ENCODE results near the gene WTAP. TPM values are rescaled to one million over a fixed set of nuclear protein-coding genes. Genes with fewer than 3 reads are reported as not detected.

Gene WTAP
- total RNA-seq, 4 donors from 2014 or later = 83.6 to 132 (median 119) TPM

- DNase-seq = no peak
- H3K27ac ChIP-seq = no peak overlapping the region
- H3K36me3 ChIP-seq = peaks cover 20 to 25% of the 10 kb centered on the region in 2 donors
- no peaks in the 10 kb centered on the region for H3K27me3 ChIP-seq
- no peaks in the 10 kb centered on the region for H3K9me3 ChIP-seq
- H3K4me1 ChIP-seq = peaks cover 0 to 2% of the 10 kb centered on the region in 2 donors
- TF ChIP-seq CTCF (IDR thresholded peaks at IDR 0.05) (no peak), POLR2A (IDR thresholded peaks at IDR 0.05) (no peak)
- intact Hi-C loops (cut with DNase I) = no loop called here
- WGBS, 2 donors = 0 to 38% methylated on average over 1 of the region's 1 CpG
- no peak overlapping the region for H3K4me3 ChIP-seq (replicated peaks in 1 of 3)
These were observed 70.2 kb downstream of the WTAP start for GRCh38 chr6:159797554-159797953.

GRCh38 chr6:159800141-159800865, 73.0 kb downstream of the WTAP start, which contains the start of gene PNLDC1:
TSS of gene PNLDC1 (plus strand) at chr6:159800276. CDS start at chr6:159800308, 32 bp downstream.
- no peak for TF ChIP-seq CTCF (IDR thresholded peaks at IDR 0.05)
- no peak for TF ChIP-seq POLR2A (IDR thresholded peaks at IDR 0.05)
- Histone ChIP-seq H3K4me1 (no peaks in the 10 kb centered on the region), H3K4me3 (replicated peaks in 1 of 3) (no peak within 1 kb of the TSS), H3K27me3 (no peaks in the 10 kb centered on the region), H3K9me3 (no peaks in the 10 kb centered on the region), H3K27ac (no peak within 1 kb of the TSS), H3K36me3 (peaks cover 16 to 20% of the 10 kb centered on the region in 2 donors)
- intact Hi-C loops (cut with DNase I) = no loop called here
- WGBS, 2 donors = 91 to 92% methylated on average over 21 to 47 of the region's 50 CpGs
- DNase-seq = no peak

GRCh38 chr6:159801935-159802334, 74.6 kb downstream of the WTAP start:
- 93 to 97% methylated on average over 8 of the region's 8 CpGs for WGBS, 2 donors
- no peak for TF ChIP-seq CTCF (IDR thresholded peaks at IDR 0.05)
- no peak for TF ChIP-seq POLR2A (IDR thresholded peaks at IDR 0.05)
- Histone ChIP-seq H3K9me3 (no peaks in the 10 kb centered on the region), H3K27me3 (no peaks in the 10 kb centered on the region), H3K36me3 (peaks cover 16 to 17% of the 10 kb centered on the region in 2 donors), H3K4me3 (replicated peaks in 1 of 3) (no peak overlapping the region), H3K4me1 (no peaks in the 10 kb centered on the region), H3K27ac (no peak overlapping the region)
- DNase-seq = no peak
- intact Hi-C loops (cut with DNase I) = no loop called here

GRCh38 chr6:159804504-159804903, 77.2 kb downstream of the WTAP start:
- WGBS, 2 donors = 87 to 90% methylated on average over 10 of the region's 10 CpGs
- Histone ChIP-seq H3K4me1 (no peaks in the 10 kb centered on the region), H3K4me3 (replicated peaks in 1 of 3) (no peak overlapping the region), H3K9me3 (no peaks in the 10 kb centered on the region), H3K36me3 (peaks cover 0 to 2% of the 10 kb centered on the region in 2 donors), H3K27me3 (no peaks in the 10 kb centered on the region), H3K27ac (no peak overlapping the region)
- no peak for DNase-seq
- intact Hi-C loops (cut with DNase I) = no loop called here
- TF ChIP-seq CTCF (IDR thresholded peaks at IDR 0.05) = no peak
- no peak for TF ChIP-seq POLR2A (IDR thresholded peaks at IDR 0.05)

GRCh38 chr6:159805440-159806020, 78.2 kb downstream of the WTAP start:
- TF ChIP-seq POLR2A (IDR thresholded peaks at IDR 0.05) = no peak
- TF ChIP-seq CTCF (IDR thresholded peaks at IDR 0.05) = no peak
- Histone ChIP-seq H3K27ac (no peak overlapping the region), H3K36me3 (no peaks in the 10 kb centered on the region), H3K27me3 (no peaks in the 10 kb centered on the region), H3K4me3 (replicated peaks in 1 of 3) (no peak overlapping the region), H3K4me1 (no peaks in the 10 kb centered on the region), H3K9me3 (no peaks in the 10 kb centered on the region)
- DNase-seq = no peak
- WGBS, 2 donors = 93 to 94% methylated on average over 6 of the region's 6 CpGs
- intact Hi-C loops (cut with DNase I) = no loop called here

Data from thyroid gland (tissue), 4 donors.